HG02870 (cell line): ENCODE measurements around the gene MPST.

Experiments
- ATAC-seq: cut with Tn5 transposase; IDR thresholded peaks from one replicate; pipeline ENCODE4 v1.9.1; 2021; ENCODE audit warnings: mild to moderate bottlenecking, moderate library complexity; ENCODE audit not compliant: unreplicated experiment

MPST gene

GRCh38 chr22:37021710-37022482 lies 2.4 kb downstream of the MPST start:
- no peak for ATAC-seq

DNA sequence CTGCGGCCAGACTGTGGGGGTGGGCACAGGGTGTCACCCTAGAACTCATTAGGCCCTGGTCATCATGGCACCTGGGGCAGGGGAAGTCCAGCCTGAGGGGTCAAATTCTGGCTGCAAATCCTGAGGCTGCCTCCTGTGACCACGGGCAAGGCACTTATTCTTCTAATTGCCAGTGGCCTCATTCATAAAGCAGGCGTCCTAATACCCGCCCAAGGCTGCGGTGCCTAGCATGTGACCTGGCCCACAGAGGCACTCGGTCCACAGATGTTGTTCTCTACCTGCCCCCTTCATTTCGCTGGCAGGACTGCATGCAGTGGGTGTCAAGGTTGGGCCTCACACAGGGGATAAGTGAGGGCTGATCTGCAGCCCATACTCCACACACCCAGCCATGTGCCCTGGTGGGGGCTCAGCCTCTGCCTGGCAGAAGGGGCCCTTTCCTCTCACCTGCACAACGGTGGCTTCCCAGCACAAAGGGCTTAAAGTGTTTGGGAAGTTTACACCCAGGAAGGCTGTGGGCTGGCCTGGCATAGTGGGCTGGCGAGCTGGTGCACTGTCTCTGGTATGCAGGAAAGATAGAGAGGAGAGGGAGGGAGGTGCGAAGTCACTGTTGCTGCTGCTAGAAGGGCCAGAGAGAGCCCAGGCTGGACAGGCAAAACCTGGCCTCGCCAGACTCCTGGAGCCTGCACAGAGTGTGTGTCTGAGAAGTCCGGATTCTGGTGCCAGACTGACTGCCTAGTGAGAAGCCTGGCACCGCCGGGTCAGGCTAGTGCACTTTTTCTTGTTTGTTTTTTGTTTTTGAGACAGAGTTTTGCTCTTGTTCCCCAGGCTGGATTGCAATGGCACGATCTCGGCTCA lies 3.2 kb downstream of the MPST start:
- no peak for ATAC-seq

DNA sequence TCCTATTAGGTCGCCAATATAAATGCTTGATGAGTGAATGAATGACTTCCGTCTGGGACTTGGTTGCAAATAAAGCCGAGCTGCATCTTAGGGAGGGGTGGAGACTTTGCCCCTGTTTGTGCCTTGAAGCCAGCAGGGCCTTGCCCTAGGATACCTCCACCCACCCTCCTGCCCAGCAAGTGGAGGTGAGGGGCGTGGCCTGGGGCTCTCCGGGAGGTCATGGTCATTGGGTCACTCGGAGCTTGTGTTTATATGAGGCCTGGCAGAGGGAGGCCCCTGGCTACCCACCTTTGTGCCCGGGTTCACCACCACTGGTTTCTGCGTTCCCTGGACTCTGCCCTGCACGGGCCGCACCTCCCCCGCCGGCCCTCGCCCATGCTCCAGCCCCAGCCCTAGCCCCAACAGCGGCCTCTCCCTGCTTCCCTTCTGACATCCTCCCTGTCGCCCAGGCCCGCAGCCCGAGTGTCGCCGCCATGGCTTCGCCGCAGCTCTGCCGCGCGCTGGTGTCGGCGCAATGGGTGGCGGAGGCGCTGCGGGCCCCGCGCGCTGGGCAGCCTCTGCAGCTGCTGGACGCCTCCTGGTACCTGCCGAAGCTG lies 4.3 kb downstream of the MPST start:
- ATAC-seq = no peak

- no peak for ATAC-seq
These were observed 5.0 kb downstream of the MPST start for GRCh38 chr22:37024339-37025157.

GRCh38 chr22:37025500-37026070 lies 6.0 kb downstream of the MPST start:
- ATAC-seq = no peak

- ATAC-seq = no peak
These were observed 6.8 kb downstream of the MPST start for GRCh38 chr22:37026325-37026724.

DNA sequence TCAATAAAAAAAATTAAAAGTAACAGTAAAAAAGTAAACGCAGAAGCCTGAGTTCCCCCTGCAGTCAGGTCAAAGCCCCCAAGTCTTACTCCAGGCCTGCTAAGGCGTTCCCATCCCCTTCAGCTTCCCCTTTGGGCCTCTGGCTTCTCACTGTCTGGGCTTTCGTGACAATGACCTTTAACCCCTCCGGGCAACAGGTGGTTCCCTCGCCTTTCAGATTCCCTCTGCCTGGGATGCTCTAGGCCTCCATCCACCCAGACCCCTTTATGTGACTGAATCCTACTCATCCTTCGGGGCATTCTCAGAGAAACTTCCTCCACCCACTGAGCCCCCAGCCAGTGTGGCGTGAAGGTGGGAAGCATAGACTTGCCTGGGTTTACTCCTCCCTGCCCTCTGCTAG lies 8.0 kb downstream of the MPST start:
- ATAC-seq = no peak

DNA sequence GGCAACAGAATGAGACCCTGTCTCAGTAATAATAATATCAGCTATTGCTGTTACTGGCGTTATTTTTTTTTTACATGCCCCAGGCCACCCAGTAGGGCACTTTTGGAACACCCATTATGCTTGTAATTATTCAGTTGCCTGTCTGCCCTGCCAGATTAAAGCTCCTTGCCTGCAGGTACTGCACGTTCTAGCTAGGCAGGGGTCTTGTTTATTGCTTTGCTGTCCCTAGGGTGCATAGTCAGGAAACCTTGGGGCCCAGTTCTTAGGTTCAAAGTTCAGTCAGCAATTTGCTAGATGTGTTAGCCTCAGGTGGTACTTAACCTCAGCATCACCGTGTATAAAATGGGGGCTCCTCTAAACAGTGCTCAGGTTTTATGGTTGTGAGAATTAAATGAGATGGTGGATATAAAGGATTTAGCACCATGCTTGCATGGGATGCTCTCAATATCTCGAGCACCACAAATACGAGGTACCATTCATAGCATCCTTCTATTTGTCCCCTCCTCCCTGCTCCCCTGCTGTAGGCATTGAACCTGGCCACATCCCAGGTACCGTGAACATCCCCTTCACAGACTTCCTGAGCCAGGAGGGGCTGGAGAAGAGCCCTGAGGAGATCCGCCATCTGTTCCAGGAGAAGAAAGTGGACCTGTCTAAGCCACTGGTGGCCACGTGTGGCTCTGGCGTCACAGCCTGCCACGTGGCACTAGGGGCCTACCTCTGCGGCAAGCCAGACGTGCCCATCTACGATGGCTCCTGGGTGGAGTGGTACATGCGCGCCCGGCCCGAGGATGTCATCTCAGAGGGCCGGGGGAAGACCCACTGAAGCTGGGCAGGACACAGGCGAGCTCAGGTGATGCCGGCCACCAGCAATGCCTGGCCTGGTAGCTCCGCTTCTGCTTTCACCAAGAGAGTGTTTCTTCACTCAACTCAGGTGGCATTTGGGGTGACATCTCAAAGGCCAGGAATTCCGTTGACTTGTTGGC lies 9.4 kb downstream of the MPST start:
- no peak for ATAC-seq

GRCh38 chr22:37030560-37031281 lies 11.2 kb downstream of the MPST start:
- no peak for ATAC-seq

DNA sequence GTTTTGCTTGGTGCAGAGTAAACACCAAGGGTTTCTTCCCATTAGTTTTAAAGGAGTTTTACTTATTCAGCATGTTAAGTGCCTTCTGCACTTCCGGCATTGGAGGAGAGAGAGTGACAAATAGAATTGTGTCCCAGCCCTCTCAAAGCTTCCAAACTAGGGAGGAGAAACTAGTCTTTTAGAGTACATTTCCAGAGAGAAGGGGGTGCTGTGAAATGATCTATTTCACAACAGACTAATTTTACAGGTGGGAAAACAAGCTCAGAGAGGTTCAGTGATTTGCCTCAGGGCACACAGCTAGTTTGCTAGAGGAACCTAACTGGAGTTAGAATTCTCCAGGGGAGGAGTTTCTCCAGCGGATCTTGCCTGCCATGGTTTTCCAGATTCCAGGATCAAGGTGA lies 12.6 kb downstream of the MPST start:
- no peak for ATAC-seq

DNA sequence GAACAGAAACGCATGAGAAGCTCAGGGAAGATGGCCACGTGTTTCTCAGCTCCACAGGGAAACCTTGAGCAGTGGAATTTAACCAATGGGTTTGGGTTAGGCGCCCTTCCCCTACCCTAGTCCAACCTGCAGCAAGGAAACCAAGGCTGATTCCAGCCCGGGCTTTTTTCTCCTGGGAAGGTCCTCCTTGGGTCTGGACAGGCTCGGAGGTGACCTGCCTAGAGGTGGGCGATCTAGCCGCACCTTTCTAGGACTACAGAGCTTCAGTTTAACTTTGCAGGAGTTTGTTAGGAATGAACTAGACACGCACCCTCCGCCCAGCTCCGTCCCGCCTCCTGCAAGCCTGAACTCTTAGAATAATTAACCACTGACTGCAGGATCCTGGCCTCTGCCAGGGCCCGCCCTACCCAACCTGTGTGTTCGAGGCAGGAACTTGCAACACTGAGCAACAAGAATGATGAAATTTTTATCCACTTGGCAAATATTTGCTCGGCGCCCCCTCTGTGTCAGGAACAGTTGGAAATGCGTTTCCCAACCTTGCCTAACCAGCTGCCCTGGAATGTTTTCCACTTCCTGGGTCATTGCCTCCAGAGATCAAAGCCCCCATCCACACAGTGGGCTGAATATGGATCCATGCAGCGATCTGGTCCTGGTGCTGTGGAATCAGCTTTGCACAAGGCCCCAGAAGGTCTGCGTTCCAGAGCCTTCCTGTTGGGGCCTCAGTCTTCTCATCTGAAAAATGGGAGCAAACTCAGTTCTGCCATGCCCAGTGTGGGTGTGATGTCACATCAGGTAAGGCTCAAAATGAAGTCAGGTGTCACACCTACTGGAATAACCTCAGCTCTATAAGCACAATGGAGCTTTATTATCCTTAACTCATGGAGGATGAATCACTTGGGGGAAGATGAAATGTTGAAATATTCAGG lies 13.3 kb downstream of the MPST start:
- ATAC-seq = no peak

DNA sequence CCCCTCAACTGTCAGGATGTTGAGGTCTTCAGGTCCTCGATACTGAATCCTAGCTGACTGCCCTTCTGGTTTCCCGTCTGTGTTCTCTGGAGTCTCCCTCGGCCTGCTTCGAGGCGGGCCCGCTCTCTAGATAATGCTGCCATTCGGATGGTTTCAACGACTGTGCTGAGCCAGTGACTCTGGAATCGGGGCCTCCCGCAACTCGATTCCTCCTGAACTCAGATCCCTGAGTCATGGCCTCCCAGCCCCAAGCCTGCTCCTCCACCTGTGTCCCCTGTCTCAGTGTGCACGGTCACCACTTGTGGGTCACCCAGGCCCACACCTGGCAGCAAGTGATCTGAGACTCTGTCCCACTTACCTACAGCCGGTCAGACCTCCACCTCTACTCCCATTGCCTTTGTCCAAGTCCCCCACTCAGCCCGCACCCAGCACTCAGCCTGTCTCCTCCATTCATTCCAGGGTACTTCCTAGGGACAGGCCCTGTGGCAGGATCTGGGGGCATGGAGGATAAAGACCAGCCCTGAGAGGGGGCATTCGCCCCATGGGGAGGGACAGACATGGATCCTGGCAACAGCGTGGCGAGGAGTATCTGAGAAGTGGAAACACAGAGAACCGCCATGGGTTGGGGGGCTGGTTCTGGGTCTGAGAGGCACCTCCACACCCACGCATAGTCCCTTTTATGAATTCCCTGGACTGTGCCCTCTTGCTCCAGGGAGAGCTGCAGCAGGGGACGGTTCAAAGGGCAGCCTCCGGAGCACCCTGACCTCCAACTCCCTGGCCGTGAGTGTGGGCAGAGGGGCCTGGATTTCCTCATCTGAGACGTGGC lies 14.3 kb downstream of the MPST start:
- ATAC-seq = no peak

DNA sequence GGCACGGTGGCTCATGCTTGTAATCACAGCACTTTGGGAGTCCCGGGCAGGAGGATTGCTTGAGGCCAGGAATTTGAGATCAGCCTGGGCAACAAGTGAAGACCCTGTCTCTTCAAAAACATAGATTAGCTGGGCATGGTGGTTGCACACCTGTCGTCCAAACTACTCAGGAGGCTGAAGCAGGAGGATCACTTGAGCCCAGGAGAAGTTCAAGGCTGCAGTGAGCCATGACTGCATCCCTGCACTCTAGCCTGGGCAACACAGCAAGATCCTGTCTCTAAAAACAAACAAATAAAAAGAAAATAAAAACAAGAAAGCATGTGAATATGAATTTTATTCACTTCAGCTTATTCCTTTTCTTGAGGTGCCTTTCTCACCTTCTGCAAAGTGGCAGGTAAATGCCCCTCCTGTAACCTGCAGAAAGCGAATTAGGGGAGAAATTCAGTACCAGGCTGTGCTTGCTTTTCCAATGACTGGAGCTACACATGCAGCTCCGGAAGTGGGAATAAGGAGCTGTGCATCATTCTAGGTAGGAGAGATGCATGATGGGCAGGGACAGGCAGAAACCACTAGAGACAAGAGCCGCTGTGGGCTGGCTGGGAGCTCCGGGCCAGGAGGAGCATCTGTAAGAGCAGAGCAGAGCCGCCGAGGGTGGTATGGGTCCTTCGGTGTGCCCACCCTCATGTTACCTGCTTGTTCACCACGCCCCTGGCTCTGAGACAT lies 17.3 kb downstream of the MPST start:
- ATAC-seq = no peak

GRCh38 chr22:37037669-37038068 lies 18.1 kb downstream of the MPST start:
- no peak for ATAC-seq

DNA sequence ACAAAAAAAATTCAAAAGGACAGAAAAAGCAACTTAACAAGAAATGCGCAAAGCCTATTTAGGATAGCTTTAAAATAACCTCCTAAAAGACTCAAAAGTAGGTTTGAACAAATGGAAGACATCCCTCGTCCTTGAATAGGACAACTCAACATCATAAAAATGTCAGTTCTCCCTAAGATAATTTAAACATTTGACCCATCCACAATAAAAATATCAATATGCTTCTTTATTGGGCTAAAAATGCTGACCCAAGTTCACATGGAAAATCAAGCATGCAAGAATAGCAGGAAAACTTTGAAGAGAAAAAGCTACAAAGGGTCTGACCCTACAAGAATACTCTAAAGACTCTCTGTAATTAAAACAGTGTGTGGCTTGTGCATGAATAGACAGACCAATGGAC lies 19.9 kb downstream of the MPST start:
- ATAC-seq = no peak

- no peak for ATAC-seq
These were observed 23.8 kb downstream of the MPST start for GRCh38 chr22:37043209-37043827.
